ENCODE data around the gene CERS6. TPM values are rescaled to one million over a fixed set of nuclear protein-coding genes. Genes with fewer than 3 reads are reported as not detected.

Gene CERS6
- total RNA-seq, 4 donors from 2014 or later: 17.6 to 31.1 (median 24.1) TPM

DNA sequence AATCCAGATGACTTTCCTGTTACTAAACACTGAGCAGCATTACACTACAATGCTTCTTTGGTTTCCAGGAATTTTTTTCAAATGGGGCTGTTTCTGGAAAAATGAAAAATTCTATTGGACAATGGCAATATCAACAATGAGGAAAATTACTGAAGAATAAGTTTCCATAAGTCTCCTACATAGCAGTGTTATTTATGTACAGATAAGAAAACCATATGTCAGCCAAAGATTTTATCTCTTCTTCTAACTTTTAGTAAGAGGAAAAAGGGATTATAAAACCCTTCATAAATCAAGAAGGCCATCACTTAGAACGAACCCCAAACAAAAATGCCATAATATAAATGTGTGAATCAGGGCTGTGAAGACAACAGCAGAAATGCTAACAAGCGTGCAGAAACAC, 314.7 kb downstream of the CERS6 start:
- no peak overlapping the region for H3K27ac ChIP-seq
- 79 to 81% methylated on average over 2 of the region's 2 CpGs for WGBS, 2 donors
- TF ChIP-seq, protein P1, sequence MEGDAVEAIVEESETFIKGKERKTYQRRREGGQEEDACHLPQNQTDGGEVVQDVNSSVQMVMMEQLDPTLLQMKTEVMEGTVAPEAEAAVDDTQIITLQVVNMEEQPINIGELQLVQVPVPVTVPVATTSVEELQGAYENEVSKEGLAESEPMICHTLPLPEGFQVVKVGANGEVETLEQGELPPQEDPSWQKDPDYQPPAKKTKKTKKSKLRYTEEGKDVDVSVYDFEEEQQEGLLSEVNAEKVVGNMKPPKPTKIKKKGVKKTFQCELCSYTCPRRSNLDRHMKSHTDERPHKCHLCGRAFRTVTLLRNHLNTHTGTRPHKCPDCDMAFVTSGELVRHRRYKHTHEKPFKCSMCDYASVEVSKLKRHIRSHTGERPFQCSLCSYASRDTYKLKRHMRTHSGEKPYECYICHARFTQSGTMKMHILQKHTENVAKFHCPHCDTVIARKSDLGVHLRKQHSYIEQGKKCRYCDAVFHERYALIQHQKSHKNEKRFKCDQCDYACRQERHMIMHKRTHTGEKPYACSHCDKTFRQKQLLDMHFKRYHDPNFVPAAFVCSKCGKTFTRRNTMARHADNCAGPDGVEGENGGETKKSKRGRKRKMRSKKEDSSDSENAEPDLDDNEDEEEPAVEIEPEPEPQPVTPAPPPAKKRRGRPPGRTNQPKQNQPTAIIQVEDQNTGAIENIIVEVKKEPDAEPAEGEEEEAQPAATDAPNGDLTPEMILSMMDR (IDR thresholded peaks at IDR 0.05): no peak
- TF ChIP-seq POLR2A (IDR thresholded peaks at IDR 0.05): no peak
- H3K9me3 ChIP-seq: no peaks in the 10 kb centered on the region
- no peak for DNase-seq
- peaks cover 0 to 10% (median 3%) of the 10 kb centered on the region in 3 donors for H3K4me1 ChIP-seq
- H3K36me3 ChIP-seq: peaks cover 0 to 20% (median 0%) of the 10 kb centered on the region in 3 donors
- no peak overlapping the region for H3K4me3 ChIP-seq
- intact Hi-C loops (cut with DNase I): loop anchor here (10.0 kb wide), 1 partner anchor 154 kb away; no protein-coding TSS in a partner anchor
- H3K27me3 ChIP-seq: no peaks in the 10 kb centered on the region

GRCh38 chr2:168772704-168773103, 316.6 kb downstream of the CERS6 start:
- TF ChIP-seq, protein P1 (IDR thresholded peaks at IDR 0.05): no peak
- TF ChIP-seq POLR2A (IDR thresholded peaks at IDR 0.05): no peak
- Histone ChIP-seq H3K9me3 (no peaks in the 10 kb centered on the region), H3K36me3 (peaks cover 0 to 20% (median 0%) of the 10 kb centered on the region in 3 donors), H3K4me1 (no peaks in the 10 kb centered on the region), H3K27ac (no peak overlapping the region), H3K4me3 (no peak overlapping the region), H3K27me3 (no peaks in the 10 kb centered on the region)
- intact Hi-C loops (cut with DNase I): loop anchor here (10.0 kb wide), 1 partner anchor 152 kb away; no protein-coding TSS in a partner anchor
- 83 to 100% methylated on average over 1 of the region's 1 CpG for WGBS, 2 donors
- DNase-seq: no peak

GRCh38 chr2:168773128-168773527, 317.1 kb downstream of the CERS6 start:
- peaks cover 0 to 19% (median 0%) of the 10 kb centered on the region in 3 donors for H3K36me3 ChIP-seq
- H3K4me1 ChIP-seq: no peaks in the 10 kb centered on the region
- no peak overlapping the region for H3K27ac ChIP-seq
- intact Hi-C loops (cut with DNase I): loop anchor here (10.0 kb wide), 1 partner anchor 152 kb away; no protein-coding TSS in a partner anchor
- WGBS, 2 donors: 71 to 87% methylated on average over 2 of the region's 2 CpGs
- TF ChIP-seq, protein P1 (IDR thresholded peaks at IDR 0.05): no peak
- no peak for TF ChIP-seq POLR2A (IDR thresholded peaks at IDR 0.05)
- DNase-seq: no peak
- H3K27me3 ChIP-seq: no peaks in the 10 kb centered on the region
- no peaks in the 10 kb centered on the region for H3K9me3 ChIP-seq
- no peak overlapping the region for H3K4me3 ChIP-seq

DNA sequence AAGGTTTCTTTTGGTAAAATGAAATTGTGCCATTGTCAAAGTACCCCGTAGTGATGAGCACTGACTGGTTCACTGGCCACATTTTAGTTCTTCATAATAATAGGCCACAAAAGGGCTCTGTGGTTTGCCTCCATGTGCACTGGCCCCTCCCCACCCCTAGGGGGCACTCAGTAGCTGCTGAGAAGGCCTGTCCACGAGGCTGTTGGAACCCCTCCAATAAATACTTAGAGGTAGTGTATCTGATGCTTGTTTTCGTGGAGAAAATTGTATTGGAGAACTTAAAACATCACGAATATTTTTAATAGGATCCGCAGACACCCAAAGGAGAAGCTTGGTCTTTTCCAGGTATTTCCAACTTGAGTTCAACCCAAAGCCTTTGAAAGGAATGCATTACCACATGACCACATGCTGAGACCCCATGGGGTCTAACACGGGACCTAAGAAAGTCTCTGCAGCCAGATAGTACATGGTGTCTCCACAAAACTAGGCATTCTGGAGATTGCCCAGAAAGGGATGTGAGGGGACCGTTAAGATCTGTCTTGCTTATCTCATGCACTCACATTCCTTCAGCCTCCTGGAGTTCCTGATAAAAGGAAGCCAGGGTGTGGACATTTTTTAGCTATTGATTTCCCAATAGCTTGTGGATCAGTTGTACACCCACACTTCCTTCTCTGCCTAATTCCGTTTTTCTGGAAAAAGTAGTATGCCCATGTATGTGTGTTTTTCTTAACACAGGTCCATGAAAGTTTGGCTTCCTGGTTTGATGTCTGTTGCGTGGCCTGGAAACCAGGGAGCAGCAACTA, 317.8 kb downstream of the CERS6 start:
- no peaks in the 10 kb centered on the region for H3K27me3 ChIP-seq
- DNase-seq: no peak
- no peaks in the 10 kb centered on the region for H3K9me3 ChIP-seq
- no peak for TF ChIP-seq POLR2A (IDR thresholded peaks at IDR 0.05)
- TF ChIP-seq, protein P1 (IDR thresholded peaks at IDR 0.05): peak in 5 of 6 experiments; percentile 51 to 76 (median 69)
- no peak overlapping the region for H3K4me3 ChIP-seq
- peaks cover 0 to 15% (median 0%) of the 10 kb centered on the region in 3 donors for H3K36me3 ChIP-seq
- H3K4me1 ChIP-seq: no peaks in the 10 kb centered on the region
- no peak overlapping the region for H3K27ac ChIP-seq
- 54 to 59% methylated on average over 9 of the region's 9 CpGs for WGBS, 2 donors
- intact Hi-C loops (cut with DNase I): loop anchor here (10.0 kb wide), 1 partner anchor 151 kb away; no protein-coding TSS in a partner anchor

- no peaks in the 10 kb centered on the region for H3K9me3 ChIP-seq
- intact Hi-C loops (cut with DNase I): loop anchor here (10.0 kb wide), 1 partner anchor 149 kb away; no protein-coding TSS in a partner anchor
- TF ChIP-seq, protein P1 (IDR thresholded peaks at IDR 0.05): no peak
- no peak for TF ChIP-seq POLR2A (IDR thresholded peaks at IDR 0.05)
- H3K36me3 ChIP-seq: no peaks in the 10 kb centered on the region
- peaks cover 0 to under 1% (median 0%) of the 10 kb centered on the region in 3 donors for H3K4me1 ChIP-seq
- 0% methylated on average over 1 of the region's 1 CpG for WGBS, 2 donors
- H3K4me3 ChIP-seq: no peak overlapping the region
- DNase-seq: no peak
- H3K27me3 ChIP-seq: no peaks in the 10 kb centered on the region
- H3K27ac ChIP-seq: no peak overlapping the region
These were observed 319.8 kb downstream of the CERS6 start for GRCh38 chr2:168775837-168776236.

All from esophagus squamous epithelium (tissue), 5 donors.